Pancreas (tissue), 10 donors: ENCODE measurements around the gene UBE2L6. TPM values are rescaled to one million over a fixed set of nuclear protein-coding genes. Genes with fewer than 3 reads are reported as not detected.
A peak's percentile ranks its signal among the peaks of the same experiment; 100 is the strongest.

Source experiments
- ATAC-seq, 4 donors: fragments of 200-7000 bp; cut with Tn5 transposase; one replicate each; pipeline versions ENCODE4 v1.8.0 to v1.9.1; 2020; ENCODE audit warnings: mild to moderate bottlenecking in 4 of 4, moderate library complexity in 4 of 4
- DNase-seq, 6 donors: peaks; one replicate each; pipeline ENCODE4 v3.0.0-alpha.2; 2020
- FAIRE-seq: peaks from 2 replicates; lab custom pipeline; 2012; peaks lifted over from hg19 to GRCh38; lab: Jason Lieb, UNC
- H3K27ac ChIP-seq, 4 donors: fragments of 200-600 bp; sonication (generic); 1 replicate in 3 of 4; 2 replicates in 1 of 4; pipeline versions ENCODE4 v1.5.0 to v1.8.0; 2020
- H3K27me3 ChIP-seq, 4 donors: fragments of 200-600 bp; one replicate each; pipeline ENCODE4 v1.8.0; 2021
- H3K36me3 ChIP-seq, 3 donors: fragments of 200-600 bp; sonication (generic) in 1 of 3; one replicate each; pipeline versions ENCODE4 v1.5.0 to v1.8.0; 2020 to 2021
- H3K4me1 ChIP-seq, 3 donors: fragments of 200-600 bp; one replicate each; pipeline ENCODE4 v1.8.0; 2021
- H3K4me3 ChIP-seq, 4 donors: fragments of 200-600 bp; sonication (generic) in 2 of 4; one replicate each; pipeline versions ENCODE4 v1.5.0 to v1.8.0; 2020 to 2021
- H3K9me3 ChIP-seq, 4 donors: fragments of 200-600 bp; one replicate each; pipeline ENCODE4 v1.8.0; 2021
- WGBS, 2 donors: extraction: QIAGEN DNeasy Blood & Tissue Kit; methylation state at CpG; one replicate each; pipeline ENCODE4 v1.1.7; 2013; 5-methylcytosine and 5-hydroxymethylcytosine counted together
- intact Hi-C, 3 donors: fragments of 100-400 bp; cut with DNase I; formaldehyde crosslinking; loops; one replicate each; pipeline versions ENCODE4 v1.11.1 to v1.14.2; 2022
- polyA plus RNA-seq, 2 donors: library from polyadenylated mRNA; stranded (reverse); fragments of 200-250 nt; gene quantifications; one replicate each; pipeline ENCODE4 v1.2.3, GENCODE V29; 2013
- total RNA-seq, 6 donors: library from RNA; stranded (reverse); fragmentation: NEBNext Ultra II Directional in 4 of 6; extraction: Animal tissue kit (Norgen Biotek cat#: 25700) in 4 of 6; gene quantifications; one replicate each; pipeline versions ENCODE4 v1.2.1 to v1.2.4, GENCODE V29; 2021 to 2023
- TF ChIP-seq, protein P1 (sequence below), 4 donors: fragments of 200-600 bp; sonication (generic) in 3 of 4; IDR thresholded peaks; one replicate each; pipeline versions ENCODE4 v1.5.0 to v1.8.0; 2021; ENCODE audit warnings: antibody characterized with exemption in 4 of 4
- donor health status: healthy with polysubstance abuse.
- donor health status: DM: no; HTN: no; CAD: no; lungs with moderate emphysema.
- donor health status: DM: no; HTN: no; CAD: no.
- donor health status: control.
- donor health status: control.
- donor health status: Bipolar disorder and iron deficiency.
- donor health status: DM: yes; HTN: yes; CAD: no.
- donor health status: DM: no; HTN: no; CAD: no.
- donor health status: DM: no; HTN: no; CAD: no.
- donor health status: DM: yes; HTN: yes; CAD: no.

Gene UBE2L6
- total and polyA plus RNA-seq, 8 donors = 9.6 to 46.4 (median 12.9) TPM

DNA sequence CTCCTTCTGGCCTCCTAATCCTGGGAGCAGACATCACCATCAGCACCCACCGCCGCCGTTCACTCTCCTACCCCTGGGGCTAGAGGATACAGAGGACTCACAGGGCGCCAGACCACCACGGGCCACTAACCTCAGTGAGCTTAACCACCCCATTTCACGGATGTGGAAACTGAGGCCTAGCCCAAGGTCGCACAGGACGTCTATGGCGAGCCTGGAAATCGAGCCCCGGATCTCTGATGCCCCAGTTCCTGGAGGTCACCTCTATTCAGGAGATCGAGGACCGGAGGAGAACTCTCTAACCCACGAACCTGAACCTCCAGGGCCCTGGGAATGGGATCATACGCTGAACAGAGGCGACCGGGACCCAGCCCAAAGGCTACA lies 37.3 kb downstream of the UBE2L6 start:
- Histone ChIP-seq H3K27me3 (no peaks in the 10 kb centered on the region), H3K4me3 (peak overlapping the region; percentile 48 to 61 (median 59)), H3K9me3 (no peaks in the 10 kb centered on the region), H3K4me1 (peaks cover 0 to 21% (median 0%) of the 10 kb centered on the region in 3 donors), H3K36me3 (no peaks in the 10 kb centered on the region), H3K27ac (peak overlapping the region in 3 of 4 donors; percentile 12 to 40 (median 30))
- DNase-seq = peak in 4 of 6 donors; percentile 23 to 62 (median 34)
- intact Hi-C loops = no loop called here
- WGBS, 2 donors = 1% methylated on average over 17 of the region's 17 CpGs
- FAIRE-seq = no peak
- peak; percentile 0 to 21 (median 8) for ATAC-seq
- TF ChIP-seq, protein P1, sequence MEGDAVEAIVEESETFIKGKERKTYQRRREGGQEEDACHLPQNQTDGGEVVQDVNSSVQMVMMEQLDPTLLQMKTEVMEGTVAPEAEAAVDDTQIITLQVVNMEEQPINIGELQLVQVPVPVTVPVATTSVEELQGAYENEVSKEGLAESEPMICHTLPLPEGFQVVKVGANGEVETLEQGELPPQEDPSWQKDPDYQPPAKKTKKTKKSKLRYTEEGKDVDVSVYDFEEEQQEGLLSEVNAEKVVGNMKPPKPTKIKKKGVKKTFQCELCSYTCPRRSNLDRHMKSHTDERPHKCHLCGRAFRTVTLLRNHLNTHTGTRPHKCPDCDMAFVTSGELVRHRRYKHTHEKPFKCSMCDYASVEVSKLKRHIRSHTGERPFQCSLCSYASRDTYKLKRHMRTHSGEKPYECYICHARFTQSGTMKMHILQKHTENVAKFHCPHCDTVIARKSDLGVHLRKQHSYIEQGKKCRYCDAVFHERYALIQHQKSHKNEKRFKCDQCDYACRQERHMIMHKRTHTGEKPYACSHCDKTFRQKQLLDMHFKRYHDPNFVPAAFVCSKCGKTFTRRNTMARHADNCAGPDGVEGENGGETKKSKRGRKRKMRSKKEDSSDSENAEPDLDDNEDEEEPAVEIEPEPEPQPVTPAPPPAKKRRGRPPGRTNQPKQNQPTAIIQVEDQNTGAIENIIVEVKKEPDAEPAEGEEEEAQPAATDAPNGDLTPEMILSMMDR (IDR thresholded peaks at IDR 0.05) = no peak

DNA sequence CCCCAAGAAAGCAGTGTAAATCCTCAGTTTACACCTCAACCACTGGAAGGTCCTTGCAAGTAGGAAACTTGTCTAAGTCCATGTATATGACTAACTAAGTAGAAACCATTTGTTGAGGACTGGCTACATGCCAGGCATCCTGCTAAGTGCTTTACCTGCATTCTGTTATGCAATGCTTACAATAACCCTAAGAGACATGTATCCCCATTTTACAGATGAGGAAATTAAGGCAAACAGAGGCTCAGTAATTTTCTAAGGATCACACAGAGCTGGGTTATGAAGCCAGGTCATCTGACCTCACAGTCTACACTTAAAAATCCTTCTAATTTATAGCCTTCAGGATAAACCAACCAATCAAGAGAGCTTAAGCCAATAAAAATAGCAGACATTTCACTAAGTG lies 38.5 kb downstream of the UBE2L6 start:
- intact Hi-C loops = loop anchor here in 2 of 3 donors (5.0 to 10.0 kb wide), 3 partner anchors 37 to 182 kb away; no protein-coding TSS in a partner anchor
- no peak overlapping the region for H3K27ac ChIP-seq
- no peaks in the 10 kb centered on the region for H3K27me3 ChIP-seq
- no peak for ATAC-seq
- H3K36me3 ChIP-seq = no peaks in the 10 kb centered on the region
- DNase-seq = no peak
- FAIRE-seq = no peak
- H3K4me3 ChIP-seq = no peak overlapping the region
- TF ChIP-seq, protein P1 (IDR thresholded peaks at IDR 0.05) = no peak
- H3K4me1 ChIP-seq = peaks cover 0 to 21% (median 0%) of the 10 kb centered on the region in 3 donors
- no peaks in the 10 kb centered on the region for H3K9me3 ChIP-seq

DNA sequence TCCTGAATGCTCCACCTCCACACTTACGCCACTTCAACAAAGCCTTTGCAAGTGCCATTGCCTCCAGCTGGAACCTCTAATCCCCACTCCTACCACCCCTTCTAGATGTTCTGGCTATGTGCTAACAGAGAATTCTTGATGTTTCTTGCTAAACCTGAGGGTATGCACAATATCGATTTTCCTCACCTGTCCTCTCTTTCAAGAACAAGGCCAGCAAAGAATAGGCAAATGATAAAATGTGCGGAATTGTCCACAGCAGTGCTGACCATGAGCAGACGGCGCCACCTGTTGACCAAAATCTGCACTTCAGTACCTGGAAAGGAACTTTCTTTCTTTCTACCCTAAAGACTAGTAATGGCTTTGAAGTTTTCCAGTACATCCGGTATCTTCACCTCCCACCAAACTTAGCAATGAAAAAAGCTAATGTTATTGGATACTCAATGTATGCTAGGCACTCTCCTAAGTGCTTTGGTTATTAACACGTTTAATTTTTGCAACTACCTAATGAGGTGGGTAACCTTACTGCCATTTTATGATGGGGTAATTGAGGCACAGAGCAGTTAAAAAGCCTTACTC lies 40.3 kb downstream of the UBE2L6 start:
- Histone ChIP-seq H3K27me3 (no peaks in the 10 kb centered on the region), H3K27ac (no peak overlapping the region), H3K4me1 (peaks cover 0 to 21% (median 0%) of the 10 kb centered on the region in 3 donors), H3K9me3 (no peaks in the 10 kb centered on the region), H3K4me3 (no peak overlapping the region), H3K36me3 (no peaks in the 10 kb centered on the region)
- TF ChIP-seq, protein P1 (IDR thresholded peaks at IDR 0.05) = peak; percentile 78 to 91 (median 86)
- intact Hi-C loops = loop anchor here in 2 of 3 donors (5.0 to 10.0 kb wide), 3 partner anchors 35 to 180 kb away; no protein-coding TSS in a partner anchor
- 7 to 8% methylated on average over 7 of the region's 7 CpGs for WGBS, 2 donors
- DNase-seq (peak; percentile 67 to 88 (median 76)), ATAC-seq (peak; percentile 34 to 54 (median 52)), FAIRE-seq (no peak)

DNA sequence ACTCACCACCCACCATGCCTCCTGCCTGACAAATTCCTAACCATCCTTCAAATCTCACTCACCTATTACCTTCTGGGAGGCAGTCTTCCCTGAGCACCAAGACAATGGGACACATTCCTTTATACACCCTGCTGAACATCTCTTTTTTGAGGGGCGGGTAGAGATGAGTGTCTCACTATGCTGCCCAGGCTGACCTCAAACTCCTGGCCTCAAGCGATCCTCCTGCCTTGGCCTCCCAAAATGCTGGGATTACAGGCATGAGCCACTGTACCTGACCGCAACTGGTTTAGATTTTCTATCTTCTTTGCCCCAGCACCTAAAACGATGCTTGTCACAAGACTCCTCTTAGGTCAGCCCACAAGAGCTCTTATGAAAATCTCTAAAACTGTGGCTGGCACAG lies 44.1 kb downstream of the UBE2L6 start:
- H3K27ac ChIP-seq = no peak overlapping the region
- peak in 1 of 6 donors; percentile 7 for DNase-seq
- H3K36me3 ChIP-seq = no peaks in the 10 kb centered on the region
- H3K4me1 ChIP-seq = peaks cover 0 to 4% (median 0%) of the 10 kb centered on the region in 3 donors
- 89 to 95% methylated on average over 4 of the region's 4 CpGs for WGBS, 2 donors
- intact Hi-C loops = loop anchor here in 2 of 3 donors (5.0 to 10.0 kb wide), 2 partner anchors 41 to 49 kb away; no protein-coding TSS in a partner anchor
- no peak overlapping the region for H3K4me3 ChIP-seq
- FAIRE-seq = no peak
- no peaks in the 10 kb centered on the region for H3K9me3 ChIP-seq
- TF ChIP-seq, protein P1 (IDR thresholded peaks at IDR 0.05) = no peak
- H3K27me3 ChIP-seq = no peaks in the 10 kb centered on the region
- no peak for ATAC-seq

DNA sequence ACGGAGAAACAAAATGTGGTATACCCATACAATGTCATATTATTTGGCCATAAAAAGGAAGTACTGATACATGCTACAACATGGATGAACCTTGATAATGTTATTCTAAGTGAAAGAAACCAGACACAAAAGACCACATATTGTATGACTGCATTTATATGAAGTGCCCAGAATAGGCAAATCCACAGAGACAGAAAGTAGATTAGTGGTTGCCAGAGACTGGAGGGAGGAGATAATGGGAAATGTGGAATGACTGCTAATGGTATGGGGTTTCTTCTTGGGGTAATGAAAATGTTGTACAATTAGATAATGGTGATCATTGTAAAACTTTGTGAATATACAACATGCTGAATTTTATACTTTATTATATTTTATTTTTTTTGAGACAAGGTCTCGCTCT lies 46.4 kb downstream of the UBE2L6 start:
- H3K4me3 ChIP-seq = no peak overlapping the region
- no peak for DNase-seq
- intact Hi-C loops = loop anchor here in 2 of 3 donors (5.0 to 10.0 kb wide), 2 partner anchors 39 to 46 kb away; no protein-coding TSS in a partner anchor
- TF ChIP-seq, protein P1 (IDR thresholded peaks at IDR 0.05) = no peak
- no peak overlapping the region for H3K27ac ChIP-seq
- 93 to 95% methylated on average over 2 of the region's 2 CpGs for WGBS, 2 donors
- no peak for FAIRE-seq
- H3K9me3 ChIP-seq = no peaks in the 10 kb centered on the region
- ATAC-seq = no peak
- H3K36me3 ChIP-seq = no peaks in the 10 kb centered on the region
- H3K4me1 ChIP-seq = no peaks in the 10 kb centered on the region
- no peaks in the 10 kb centered on the region for H3K27me3 ChIP-seq
